CD4-positive, alpha-beta T cell treated with Interleukin-10 for 1 hour (primary cell): ENCODE results near the gene GCNT2.
"Not testable (repeated sequence)": the region's sequence is repeated elsewhere in the genome, so short reads cannot be mapped to it uniquely, and the experiment has no call there.

Experiments used
- DNase-seq: peaks from one replicate; pipeline ENCODE4 v3.0.0-alpha.2; 2020

GCNT2 gene

GRCh38 chr6:10521104-10521808 is at the start of gene GCNT2:
Gene GCNT2, plus strand, starts transcription at chr6:10521351. Its CDS starts 7,561 bp downstream, at chr6:10528912.
- no peak for DNase-seq

- DNase-seq: no peak
Observed at GRCh38 chr6:10472634-10473033, 48.5 kb upstream of the GCNT2 start.

- peak; percentile 39 for DNase-seq
Observed at GRCh38 chr6:10478187-10479040, 42.7 kb upstream of the GCNT2 start.

GRCh38 chr6:10479939-10480700 is 41.0 kb upstream of the GCNT2 start:
- no peak for DNase-seq

GRCh38 chr6:10481101-10481500 is 40.0 kb upstream of the GCNT2 start:
- no peak for DNase-seq

- DNase-seq: no peak
Observed at GRCh38 chr6:10482636-10483257, 38.4 kb upstream of the GCNT2 start.

GRCh38 chr6:10484912-10485311 is 36.2 kb upstream of the GCNT2 start:
- DNase-seq: no peak

GRCh38 chr6:10485406-10485805 is 35.7 kb upstream of the GCNT2 start:
- no peak for DNase-seq

- DNase-seq: no peak
Observed at GRCh38 chr6:10486215-10486614, 34.9 kb upstream of the GCNT2 start.

GRCh38 chr6:10486944-10487588 is 34.1 kb upstream of the GCNT2 start:
- not testable (repeated sequence) for DNase-seq

- DNase-seq: no peak
Observed at GRCh38 chr6:10487668-10488327, 33.4 kb upstream of the GCNT2 start.

GRCh38 chr6:10491463-10491862 is 29.7 kb upstream of the GCNT2 start:
- no peak for DNase-seq

- not testable (repeated sequence) for DNase-seq
Observed at GRCh38 chr6:10491905-10492304, 29.2 kb upstream of the GCNT2 start.

GRCh38 chr6:10495029-10495428 is 26.1 kb upstream of the GCNT2 start:
- no peak for DNase-seq

GRCh38 chr6:10505529-10505928 is 15.6 kb upstream of the GCNT2 start:
- no peak for DNase-seq

- DNase-seq: no peak
Observed at GRCh38 chr6:10507298-10507697, 13.9 kb upstream of the GCNT2 start.

GRCh38 chr6:10507715-10508114 is 13.4 kb upstream of the GCNT2 start:
- DNase-seq: no peak

- peak; percentile 39 for DNase-seq
Observed at GRCh38 chr6:10510592-10511367, 10.4 kb upstream of the GCNT2 start.

GRCh38 chr6:10511477-10511876 is 9.7 kb upstream of the GCNT2 start:
- DNase-seq: no peak

- no peak for DNase-seq
Observed at GRCh38 chr6:10513544-10513943, 7.6 kb upstream of the GCNT2 start.
